ENCODE results near the gene REEP2. TPM values are rescaled to one million over a fixed set of nuclear protein-coding genes. Genes with fewer than 3 reads are reported as not detected.
"Not testable (repeated sequence)": the region's sequence is repeated elsewhere in the genome, so short reads cannot be mapped to it uniquely, and the experiment has no call there.

REEP2 gene, protein sequence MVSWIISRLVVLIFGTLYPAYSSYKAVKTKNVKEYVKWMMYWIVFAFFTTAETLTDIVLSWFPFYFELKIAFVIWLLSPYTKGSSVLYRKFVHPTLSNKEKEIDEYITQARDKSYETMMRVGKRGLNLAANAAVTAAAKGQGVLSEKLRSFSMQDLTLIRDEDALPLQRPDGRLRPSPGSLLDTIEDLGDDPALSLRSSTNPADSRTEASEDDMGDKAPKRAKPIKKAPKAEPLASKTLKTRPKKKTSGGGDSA
- 1.4 TPM for total RNA-seq (ENCODE audit: insufficient read depth, low replicate concordance)

DNA sequence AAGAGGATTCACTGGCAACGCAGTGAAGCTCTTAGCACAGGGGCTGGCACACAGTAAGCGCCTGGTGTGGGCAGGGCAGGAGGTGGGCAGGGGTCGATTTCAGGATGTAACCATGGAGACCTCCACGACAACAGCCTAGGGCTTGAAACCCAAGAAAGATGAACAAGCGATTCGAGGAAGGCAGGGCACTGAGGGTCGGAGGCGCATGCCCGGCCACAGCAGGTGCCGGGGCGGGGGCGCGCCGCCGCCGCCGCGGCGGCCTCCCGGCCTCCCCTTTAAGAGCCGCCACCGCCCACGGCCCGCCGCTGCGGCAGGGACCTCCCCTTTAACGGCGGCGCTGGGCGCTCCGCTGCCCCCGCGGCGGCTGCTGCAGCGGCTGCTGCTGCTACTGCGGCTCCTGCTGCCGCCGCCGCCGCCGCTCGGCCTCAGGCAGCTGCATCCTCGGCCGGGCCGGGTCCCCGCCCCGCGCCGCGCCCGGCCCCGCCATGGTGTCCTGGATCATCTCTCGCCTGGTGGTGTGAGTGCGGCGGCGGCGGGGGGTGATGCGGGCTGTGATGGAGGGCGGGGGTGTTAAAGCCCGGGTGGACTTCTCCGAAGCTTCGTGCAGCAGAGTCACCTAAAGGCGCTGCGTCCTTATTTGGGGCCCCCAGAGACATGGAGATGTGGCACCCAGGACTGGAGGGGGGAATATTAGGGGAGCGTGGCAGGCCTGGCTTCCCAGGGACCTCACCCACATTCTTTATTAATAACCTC is at the start of gene REEP2:
Gene REEP2 (plus strand): TSS at position 334 of the 753 bp plus-strand sequence. CDS start 152 bp downstream, at position 486.
- DNase-seq (ENCODE audit: low spot score) = peak; percentile 35

DNA sequence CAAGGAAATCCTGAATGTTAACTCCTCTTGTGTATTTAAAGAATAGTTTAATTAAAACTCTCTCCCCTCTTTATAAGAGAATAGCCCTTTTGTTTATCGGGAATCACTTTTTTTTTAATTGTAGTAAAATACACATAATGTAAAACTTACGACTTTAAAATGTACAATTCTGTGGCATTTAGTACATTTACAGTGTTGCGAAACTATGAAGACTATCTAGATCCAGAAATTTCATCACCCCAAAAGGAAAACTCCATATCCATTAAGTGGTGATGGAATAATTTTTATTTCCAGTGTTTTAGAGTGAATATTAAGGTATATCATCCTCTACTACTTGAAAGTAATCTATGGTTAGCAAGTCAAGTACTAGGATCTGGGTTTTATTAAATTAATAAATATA is 49.5 kb upstream of the REEP2 start:
- no peak for DNase-seq (ENCODE audit: low spot score)

DNA sequence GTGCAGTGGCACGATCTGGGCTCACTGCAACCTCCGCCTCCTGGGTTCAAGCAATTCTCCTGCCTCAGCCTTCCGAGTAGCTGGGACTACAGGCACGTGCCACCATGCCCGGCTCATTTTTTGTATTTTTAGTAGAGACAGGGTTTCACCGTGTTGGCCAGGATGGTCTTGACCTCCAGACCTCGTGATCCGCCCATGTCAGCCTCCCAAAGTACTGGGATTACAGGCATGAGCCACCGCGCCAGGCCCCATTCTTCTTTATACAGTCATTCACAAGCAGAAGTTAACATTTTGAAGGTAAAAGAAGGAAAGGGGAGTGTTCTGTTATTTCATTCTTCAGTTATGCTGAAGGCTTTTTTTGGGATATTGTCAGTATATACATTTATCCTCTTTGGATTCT is 48.9 kb upstream of the REEP2 start:
- not testable (repeated sequence) for DNase-seq (ENCODE audit: low spot score)

DNA sequence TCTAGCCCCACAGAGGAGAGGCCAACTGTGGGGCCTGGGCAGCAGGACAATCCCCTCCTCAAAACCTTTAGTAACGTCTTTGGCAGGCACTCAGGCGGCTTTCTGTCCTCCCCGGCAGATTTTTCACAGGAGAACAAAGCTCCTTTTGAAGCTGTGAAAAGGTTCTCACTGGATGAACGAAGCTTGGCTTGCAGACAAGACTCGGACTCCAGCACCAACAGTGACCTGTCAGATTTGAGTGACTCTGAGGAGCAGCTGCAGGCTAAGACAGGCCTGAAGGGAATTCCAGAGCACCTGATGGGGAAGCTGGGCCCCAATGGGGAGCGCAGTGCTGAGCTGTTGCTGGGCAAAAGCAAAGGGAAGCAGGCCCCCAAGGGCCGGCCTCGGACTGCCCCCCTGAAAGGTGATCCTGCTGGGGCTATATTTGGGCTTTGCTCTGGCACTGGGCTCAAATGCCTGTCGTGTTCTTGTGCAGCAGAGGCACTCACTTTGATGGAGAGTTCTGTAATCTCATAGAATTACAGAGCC is 46.9 kb upstream of the REEP2 start:
- DNase-seq (ENCODE audit: low spot score) = peak; percentile 77

DNA sequence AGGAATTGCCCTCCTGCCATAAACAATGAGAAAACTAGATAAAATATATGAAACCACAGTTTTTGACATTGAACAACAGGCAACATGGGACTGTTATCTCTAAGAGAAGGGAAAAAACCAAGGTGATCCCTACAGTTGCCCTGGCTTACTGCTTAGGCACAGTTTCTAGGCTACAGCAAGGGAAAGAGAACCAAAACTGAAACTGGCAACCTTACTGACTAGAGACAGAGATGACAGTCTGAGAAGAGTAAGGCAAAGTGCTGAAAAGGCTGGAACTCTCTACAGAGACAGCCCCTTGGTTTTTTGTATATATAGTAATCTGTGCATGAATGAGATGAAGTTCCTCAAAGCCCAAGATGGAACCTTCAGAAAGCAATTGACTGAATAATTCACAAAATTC is 36.2 kb upstream of the REEP2 start:
- no peak for DNase-seq (ENCODE audit: low spot score)

DNA sequence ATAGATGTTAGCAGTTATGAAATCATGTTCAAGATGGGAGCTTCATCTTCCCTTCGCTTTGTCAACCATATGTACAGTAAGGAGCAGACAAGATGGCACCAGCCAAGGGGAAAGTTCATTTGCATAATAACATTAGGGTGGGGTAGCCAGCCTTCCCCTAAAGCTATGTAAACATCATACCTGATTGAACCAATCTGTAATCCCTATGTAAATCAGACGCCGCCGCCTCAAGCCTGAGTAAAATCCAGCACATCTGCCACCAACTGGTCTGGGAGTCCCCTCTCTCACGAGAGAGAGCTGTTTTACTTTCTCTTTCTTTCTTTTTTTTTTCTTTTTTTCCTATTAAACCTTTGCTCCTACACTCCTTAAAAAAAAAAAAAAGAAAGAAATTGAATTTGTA is 30.8 kb upstream of the REEP2 start:
- no peak for DNase-seq (ENCODE audit: low spot score)

DNA sequence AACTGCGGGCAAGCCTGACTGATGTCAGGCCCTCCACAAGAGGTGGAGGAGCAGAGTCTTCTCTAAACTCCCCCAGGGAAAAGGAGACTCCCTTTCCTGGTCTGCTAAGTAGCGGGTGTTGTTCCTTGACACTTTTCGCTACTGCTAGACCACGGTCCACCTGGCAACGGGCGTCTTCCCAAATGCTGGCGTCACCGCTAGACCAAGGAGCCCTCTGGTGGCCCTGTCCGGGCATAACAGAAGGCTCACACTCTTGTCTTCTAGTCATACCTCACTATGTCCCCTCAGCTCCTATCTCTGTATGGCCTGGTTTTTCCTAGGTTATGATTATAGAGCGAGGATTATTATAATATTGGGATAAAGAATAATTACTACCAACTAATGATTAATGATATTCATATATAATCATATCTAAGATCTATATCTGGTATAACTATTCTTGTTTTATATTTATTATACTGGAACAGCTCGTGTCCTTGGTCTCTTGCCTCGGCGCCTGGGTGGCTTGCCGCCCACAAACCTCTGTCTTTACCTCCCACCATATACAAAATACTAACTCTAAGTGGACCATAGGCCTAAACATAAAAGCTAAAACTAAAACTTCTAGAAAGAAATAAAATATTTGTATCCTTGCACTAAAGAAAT is 27.7 kb upstream of the REEP2 start:
- peak; percentile 13 for DNase-seq (ENCODE audit: low spot score)

DNA sequence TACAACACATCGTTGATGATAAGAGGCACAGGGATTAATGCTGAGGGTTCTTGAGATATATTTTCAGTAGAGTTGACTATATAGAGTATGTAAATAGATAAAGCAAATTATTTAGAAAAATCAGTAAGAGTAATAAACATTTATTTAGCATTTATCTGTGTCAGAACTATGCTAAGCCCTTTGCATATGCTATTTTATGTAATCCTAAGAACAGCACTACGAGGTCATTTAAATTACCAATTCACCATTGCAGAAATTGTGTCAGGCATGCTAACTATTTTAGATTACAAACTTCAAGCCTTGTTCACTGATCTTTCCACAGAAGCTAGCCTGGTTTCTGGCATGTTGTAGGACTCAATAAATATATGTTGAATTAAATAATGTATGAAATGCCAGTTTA is 20.4 kb upstream of the REEP2 start:
- no peak for DNase-seq (ENCODE audit: low spot score)

DNA sequence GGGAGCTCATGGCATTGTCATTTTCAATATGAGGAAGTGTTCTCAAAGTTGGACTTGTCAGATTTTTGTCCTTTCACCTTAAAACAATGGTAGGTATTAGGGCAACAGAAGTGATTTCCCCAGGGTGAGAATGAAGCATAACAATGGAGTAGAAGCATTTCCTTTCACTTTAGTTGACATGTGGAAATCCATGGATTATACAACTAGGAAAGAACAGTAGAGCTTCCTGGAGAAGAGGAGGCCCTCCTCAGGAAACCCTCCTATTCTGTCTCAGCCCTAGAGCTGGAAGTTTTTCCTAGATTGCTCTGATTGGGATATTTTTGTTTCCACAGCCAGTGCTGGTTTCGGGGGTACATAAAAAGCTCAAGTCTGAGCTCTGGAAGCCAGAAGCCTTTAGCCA is 13.8 kb upstream of the REEP2 start:
- no peak for DNase-seq (ENCODE audit: low spot score)

DNA sequence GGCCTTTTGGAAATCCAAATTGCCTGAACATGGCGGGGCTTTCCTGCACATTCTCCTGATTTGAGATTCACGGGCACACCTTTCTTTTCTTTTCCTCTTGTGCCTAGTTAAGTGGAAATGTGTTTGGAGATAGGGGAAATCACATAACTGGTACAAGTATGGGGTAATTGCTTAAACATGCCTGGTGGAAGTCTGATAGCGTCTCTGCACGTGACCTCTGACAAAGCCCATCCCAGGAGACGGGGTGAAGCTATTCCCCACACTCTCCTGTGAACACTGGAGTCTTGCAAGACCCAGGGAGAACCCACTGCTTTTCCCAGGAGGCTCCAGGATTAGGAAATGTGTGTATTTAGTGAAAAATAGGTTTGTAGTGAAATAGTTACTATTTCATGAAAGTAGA is 2.9 kb upstream of the REEP2 start:
- no peak for DNase-seq (ENCODE audit: low spot score)

DNA sequence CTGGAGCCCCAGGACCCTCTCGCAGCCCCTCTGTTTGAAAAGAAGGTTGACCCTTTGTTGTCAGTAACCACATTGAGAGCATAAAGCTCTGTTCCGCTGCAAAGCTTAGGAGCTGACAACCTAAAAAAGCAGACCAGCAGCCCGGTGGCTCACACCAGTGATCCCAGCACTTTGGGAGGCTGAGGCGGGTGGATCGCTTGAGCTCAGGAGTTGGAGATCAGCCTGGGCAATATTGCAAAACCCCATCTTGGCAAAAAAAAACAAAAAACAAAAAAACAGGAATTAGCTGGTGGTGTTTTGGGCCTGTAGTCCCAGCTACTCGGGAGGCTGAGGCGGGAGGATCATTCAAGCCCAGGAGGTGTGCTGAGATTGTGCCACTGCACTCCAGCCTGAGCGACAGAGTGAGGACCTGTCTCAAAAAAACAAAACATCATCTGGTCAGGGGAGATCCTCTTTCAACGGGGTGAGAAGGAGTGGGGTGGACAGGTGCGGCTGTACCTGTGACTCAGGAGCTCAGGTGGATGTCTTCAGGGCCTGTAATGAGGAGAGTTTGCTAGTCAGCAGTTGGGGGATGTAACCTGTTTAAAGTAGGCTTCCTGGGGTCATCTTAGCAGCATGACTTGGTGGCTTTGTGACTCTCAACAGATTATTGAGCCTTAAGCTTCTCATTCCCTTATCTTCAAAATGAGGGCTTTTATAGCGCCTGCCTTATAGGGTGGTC is 694 bp upstream of the REEP2 start:
- DNase-seq (ENCODE audit: low spot score) = no peak

DNA sequence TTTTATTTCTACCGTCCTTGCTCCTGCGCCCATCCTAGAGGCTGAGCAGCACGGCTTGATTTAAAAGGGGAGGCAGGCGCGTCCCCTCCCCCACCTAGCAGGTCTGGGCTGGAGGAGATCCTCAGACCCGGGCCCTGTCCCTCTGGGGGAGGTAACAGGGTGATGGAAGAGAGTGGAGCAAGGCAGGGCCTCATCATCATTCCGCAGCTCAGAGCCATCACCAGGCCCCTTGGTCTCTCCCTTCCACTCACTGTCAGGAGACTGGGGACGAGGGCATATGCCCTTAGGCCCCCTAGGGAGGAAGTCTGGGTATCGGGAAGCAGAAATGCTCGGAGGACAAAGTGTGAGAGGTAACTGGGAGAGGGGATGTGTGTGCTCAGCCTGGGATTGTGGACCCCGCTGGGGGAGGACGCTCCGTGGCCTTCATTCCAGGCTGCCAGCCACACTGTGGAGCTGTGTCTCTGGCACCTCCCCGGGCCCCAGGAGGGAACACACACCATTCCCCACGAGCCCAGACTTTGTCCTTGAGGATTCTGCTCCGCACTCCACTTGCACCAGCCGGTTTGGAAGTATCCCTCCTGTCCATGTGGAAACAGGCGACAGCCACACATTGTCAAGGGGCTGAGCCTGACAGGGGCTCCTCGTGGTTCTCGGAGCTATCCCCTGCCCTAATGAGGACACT is 761 bp downstream of the REEP2 start:
- DNase-seq (ENCODE audit: low spot score) = no peak

DNA sequence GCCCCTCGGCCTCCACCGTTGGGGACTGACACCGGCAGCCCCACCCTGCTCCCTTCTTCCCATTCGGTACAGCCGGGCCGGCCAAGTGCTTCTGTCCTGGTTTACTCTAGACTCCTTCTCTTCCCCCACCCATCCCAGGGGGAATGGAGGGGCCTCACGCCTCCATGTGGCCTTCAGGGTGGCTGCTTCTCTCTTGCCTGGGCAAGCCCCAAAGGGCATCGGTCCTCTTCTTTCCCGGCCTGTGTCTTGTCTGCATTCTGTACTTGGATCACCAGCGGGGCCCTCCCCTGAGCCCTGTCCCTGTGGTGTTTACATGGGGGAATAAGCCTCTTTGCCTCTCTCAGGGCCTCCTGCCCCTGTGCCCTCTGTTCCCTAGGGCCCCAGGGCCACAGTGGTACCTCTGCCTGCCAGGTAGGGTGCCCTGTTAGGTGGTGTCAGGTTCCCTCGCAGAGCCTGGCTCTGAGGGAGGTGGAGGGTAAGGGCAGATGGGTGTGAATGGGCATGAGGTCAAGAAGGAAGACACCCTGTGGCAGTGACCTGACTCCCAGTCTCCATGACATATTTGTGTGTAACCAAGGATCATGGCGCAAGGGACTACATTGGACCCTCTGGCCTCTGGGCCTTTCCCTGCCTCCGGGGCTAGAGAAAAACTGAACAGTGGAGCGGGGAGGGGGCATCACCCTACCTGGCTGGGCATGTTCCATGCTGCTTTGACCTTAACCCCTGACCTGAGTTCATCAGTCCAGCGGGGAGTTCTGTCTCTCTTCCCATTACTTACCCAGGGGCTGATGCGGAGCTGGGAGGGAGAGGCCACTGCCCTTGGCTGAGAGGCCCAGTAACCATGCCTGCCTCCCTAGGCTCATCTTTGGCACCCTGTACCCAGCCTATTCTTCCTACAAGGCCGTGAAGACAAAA is 1.6 kb downstream of the REEP2 start:
- DNase-seq (ENCODE audit: low spot score) = no peak

DNA sequence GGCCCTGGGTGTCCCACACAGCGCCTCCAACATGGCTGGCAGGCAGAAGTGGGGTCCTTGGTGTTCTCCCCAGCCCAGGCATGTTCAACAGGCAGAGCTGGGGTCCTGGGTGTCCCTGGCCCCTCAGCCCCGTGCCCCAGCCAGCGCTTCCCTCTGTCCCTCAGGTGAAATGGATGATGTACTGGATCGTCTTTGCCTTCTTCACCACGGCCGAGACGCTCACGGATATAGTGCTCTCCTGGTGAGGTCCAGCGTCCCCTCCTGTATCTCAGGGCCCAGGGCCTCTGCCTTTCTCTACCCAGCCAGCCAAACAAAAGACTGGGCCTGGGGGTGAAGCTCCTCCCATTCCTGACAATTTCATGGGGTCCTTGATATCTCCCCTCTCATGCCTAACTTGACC is 2.4 kb downstream of the REEP2 start:
- DNase-seq (ENCODE audit: low spot score) = no peak

DNA sequence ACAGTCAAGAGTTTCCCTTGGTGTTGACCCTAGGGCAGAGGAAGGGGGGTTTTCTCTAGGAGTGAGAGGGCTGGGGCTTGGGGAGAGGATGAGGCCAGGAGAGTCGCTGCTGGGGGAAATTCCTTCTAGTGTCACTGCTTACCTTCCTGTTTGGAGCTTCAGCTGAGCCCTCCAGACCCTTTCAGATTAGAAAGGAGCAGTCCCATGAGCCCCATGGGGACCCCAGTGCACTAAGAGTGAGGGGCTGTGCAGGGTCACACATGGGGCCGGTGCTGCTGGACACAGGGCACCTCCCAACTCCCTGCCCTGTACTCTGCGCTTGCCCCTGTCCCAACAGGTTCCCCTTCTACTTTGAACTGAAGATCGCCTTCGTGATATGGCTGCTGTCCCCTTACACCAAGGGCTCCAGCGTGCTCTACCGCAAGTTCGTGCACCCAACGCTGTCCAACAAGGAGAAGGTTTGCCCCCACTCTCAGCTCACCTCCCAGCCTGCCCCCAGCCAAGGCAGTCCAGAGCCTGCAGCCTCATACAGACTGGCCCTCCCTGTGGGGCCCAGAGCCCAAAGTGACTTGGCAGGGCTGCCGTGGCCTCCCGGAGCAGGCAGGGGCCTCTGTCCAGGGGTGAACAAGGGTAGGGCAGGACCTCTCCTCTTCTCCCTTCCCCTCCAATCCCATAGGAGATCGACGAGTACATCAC is 5.4 kb downstream of the REEP2 start:
- no peak for DNase-seq (ENCODE audit: low spot score)

DNA sequence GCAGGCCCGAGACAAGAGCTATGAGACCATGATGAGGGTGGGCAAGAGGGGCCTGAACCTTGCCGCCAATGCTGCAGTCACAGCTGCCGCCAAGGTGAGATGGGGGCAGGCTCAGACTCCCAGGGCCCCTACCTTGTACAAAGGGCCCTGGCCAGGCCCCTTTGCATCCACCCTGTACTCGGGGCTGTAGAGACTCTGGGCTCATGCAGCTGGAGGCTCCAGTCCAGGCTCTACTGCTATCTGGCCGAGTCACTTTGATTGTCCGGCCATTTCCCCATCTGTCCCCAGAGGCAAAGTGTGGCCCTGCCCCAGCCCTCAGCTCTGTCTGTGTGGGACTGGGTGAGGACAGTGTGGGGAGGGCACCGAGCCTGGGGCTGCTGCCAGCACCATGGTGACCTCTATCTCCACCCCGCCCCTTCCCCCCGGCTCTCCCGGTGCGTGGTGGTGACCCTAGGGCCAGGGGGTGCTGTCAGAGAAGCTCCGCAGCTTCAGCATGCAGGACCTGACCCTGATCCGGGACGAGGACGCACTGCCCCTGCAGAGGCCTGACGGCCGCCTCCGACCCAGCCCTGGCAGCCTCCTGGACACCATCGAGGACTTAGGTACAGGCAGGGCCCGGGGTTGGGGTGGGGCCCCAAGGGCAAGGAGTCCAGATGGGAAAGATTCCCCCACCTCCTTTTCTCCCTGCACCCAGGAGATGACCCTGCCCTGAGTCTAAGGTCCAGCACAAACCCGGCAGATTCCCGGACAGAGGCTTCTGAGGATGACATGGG is 6.1 kb downstream of the REEP2 start:
- DNase-seq (ENCODE audit: low spot score) = no peak

DNA sequence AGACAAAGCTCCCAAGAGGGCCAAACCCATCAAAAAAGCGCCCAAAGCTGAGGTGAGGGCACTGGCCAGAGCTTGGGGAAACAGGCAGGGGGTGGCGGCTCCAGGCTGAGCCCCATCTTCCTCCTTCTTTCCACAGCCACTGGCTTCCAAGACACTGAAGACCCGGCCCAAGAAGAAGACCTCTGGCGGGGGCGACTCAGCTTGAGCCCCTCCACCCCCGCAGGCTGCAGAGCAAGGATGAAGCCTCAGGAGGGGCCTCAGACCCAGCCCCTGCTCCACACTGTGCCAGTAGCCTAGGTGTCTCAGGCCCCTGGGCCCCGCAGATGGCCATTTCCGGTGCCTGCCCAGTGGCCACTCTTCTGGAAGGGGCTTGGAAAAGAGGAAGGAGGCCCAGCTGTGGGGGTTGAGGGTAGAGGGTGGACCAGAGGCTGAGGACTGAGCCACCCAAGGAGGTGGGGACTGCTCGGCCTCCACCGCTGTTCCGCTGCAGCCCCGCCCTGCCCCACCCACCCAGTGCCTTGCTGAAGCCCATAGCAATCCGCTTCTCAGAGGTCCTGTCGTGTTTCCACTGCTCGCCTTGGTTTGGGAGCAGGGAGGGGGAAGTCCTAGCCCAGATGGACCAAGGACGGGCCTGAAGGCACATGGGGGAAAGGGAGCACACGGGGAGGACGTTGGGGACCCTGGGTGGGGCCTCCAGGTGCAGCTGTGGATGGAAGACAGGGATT is 6.9 kb downstream of the REEP2 start:
- DNase-seq (ENCODE audit: low spot score) = no peak

DNA sequence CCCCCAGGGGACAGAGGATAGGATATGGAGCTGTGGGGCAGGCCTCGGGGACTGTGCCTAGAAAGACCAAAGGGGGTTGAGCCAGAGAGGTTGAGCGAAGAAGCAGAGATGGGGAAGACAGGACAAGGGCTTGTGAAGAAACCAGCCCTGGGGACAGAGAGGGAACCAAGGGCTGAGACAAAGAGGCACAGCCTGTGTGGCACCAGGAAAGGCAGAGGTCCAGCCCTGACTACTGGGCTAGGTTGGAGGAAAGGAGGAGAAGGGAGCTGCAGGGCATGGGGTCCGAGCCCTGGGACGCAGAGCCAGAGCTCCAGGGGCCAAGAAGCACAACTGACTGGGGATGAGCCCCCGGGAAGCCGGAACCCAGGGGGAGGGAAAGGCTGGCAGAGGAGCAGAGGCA is 9.2 kb downstream of the REEP2 start:
- no peak for DNase-seq (ENCODE audit: low spot score)
